HepG2 (cell line): Measurements from ENCODE around the gene CEBPG. TPM values are rescaled to one million over a fixed set of nuclear protein-coding genes. Genes with fewer than 3 reads are reported as not detected.

Experiments
- AGO2 ChIP-seq: fragments of 200-400 bp; formaldehyde crosslinking; optimal IDR thresholded peaks from 2 replicates; pipeline ENCODE3; 2017; ENCODE audit warnings: mild to moderate bottlenecking, low read depth, low read length, moderate library complexity
- FOXJ3 ChIP-seq: sonication (generic); formaldehyde crosslinking; IDR thresholded peaks from 2 replicates; pipeline ENCODE4 v1.4.0; 2020; ENCODE audit warnings: missing genetic modification reagents, mild to moderate bottlenecking, borderline replicate concordance
- HOXA9 ChIP-seq: sonication (generic); formaldehyde crosslinking; IDR thresholded peaks from 2 replicates; pipeline ENCODE4 v1.8.1; 2022; ENCODE audit warnings: missing genetic modification reagents, mild to moderate bottlenecking, moderate library complexity, borderline replicate concordance
- KAT7 ChIP-seq: IDR thresholded peaks from 2 replicates; pipeline ENCODE4 v1.6.1; 2018; ENCODE audit warnings: borderline replicate concordance, missing compliant biosample characterization
- KDM5A ChIP-seq: fragments of 200-600 bp; sonication (generic); IDR thresholded peaks from 2 replicates; pipeline ENCODE4 v1.7.0; 2018; ENCODE audit warnings: antibody characterized with exemption, mild to moderate bottlenecking, low read length, borderline replicate concordance
- RFXANK ChIP-seq: IDR thresholded peaks from 2 replicates; pipeline ENCODE4 v1.6.1; 2016
- RNF2 ChIP-seq: fragments of 450-650 bp; conservative IDR thresholded peaks from 2 replicates; pipeline ENCODE4 v1.6.1; 2016; ENCODE audit warnings: low read depth
- SKI ChIP-seq: fragments of 450-650 bp; IDR thresholded peaks from one replicate; pipeline ENCODE4 v1.6.1; 2018; ENCODE audit warnings: mild to moderate bottlenecking; ENCODE audit not compliant: partially characterized antibody
- SMARCE1 ChIP-seq: fragments of 450-650 bp; IDR thresholded peaks from 2 replicates; pipeline ENCODE4 v1.6.1; 2017; ENCODE audit warnings: borderline replicate concordance
- XBP1 ChIP-seq: sonication (generic); formaldehyde crosslinking; IDR thresholded peaks from 2 replicates; pipeline ENCODE4 v1.5.0; 2020; ENCODE audit warnings: missing genetic modification reagents
- ZNF234 ChIP-seq: sonication (generic); formaldehyde crosslinking; conservative IDR thresholded peaks from 2 replicates; pipeline ENCODE4 v1.5.1; 2020; ENCODE audit warnings: mild to moderate bottlenecking, missing genetic modification reagents
- ZNF256 ChIP-seq: sonication (generic); formaldehyde crosslinking; conservative IDR thresholded peaks from 2 replicates; pipeline ENCODE4 v1.4.0; 2020; ENCODE audit warnings: missing genetic modification reagents
- ZNF34 ChIP-seq: sonication (generic); formaldehyde crosslinking; IDR thresholded peaks from 2 replicates; pipeline ENCODE4 v1.4.0; 2020; ENCODE audit warnings: mild to moderate bottlenecking, missing genetic modification reagents, borderline replicate concordance
- ZNF350 ChIP-seq: sonication (generic); formaldehyde crosslinking; IDR thresholded peaks from 2 replicates; pipeline ENCODE4 v1.4.0; 2020; ENCODE audit warnings: mild to moderate bottlenecking, low read depth, missing genetic modification reagents, borderline replicate concordance
- ZNF501 ChIP-seq: sonication (generic); formaldehyde crosslinking; IDR thresholded peaks from 2 replicates; pipeline ENCODE4 v1.5.1; 2020; ENCODE audit warnings: mild to moderate bottlenecking, moderate library complexity, missing genetic modification reagents
- ZNF775 ChIP-seq: sonication (generic); formaldehyde crosslinking; IDR thresholded peaks from 2 replicates; pipeline ENCODE4 v1.4.0; 2020; ENCODE audit warnings: missing genetic modification reagents, mild to moderate bottlenecking, moderate library complexity, borderline replicate concordance
- ZNF776 ChIP-seq: sonication (generic); formaldehyde crosslinking; IDR thresholded peaks from 2 replicates; pipeline ENCODE4 v1.4.0; 2020; ENCODE audit warnings: mild to moderate bottlenecking, missing genetic modification reagents
- polyA plus RNA-seq, 8 experiments: library from polyadenylated mRNA; depleted of rRNA in 3 of 8; stranded (reverse) in 7 of 8; unstranded in 1 of 8; fragments of >200 nt; fragmentation: Illumina TruSeq in 4 of 8; extraction: Trizol in 4 of 8; gene quantifications; 2 replicates each; pipeline versions ENCODE4 v1.2.1 to v1.2.3, GENCODE V29; 2011 to 2016; ENCODE audit warnings: low read depth in 4 of 8, missing spikeins in 1 of 8, mixed read lengths in 1 of 8; ENCODE audit not compliant: insufficient read depth in 1 of 8
- total RNA-seq, 5 experiments: library from RNA; depleted of rRNA; stranded (reverse); fragments of >200 nt; fragmentation: Illumina TruSeq; extraction: Trizol; gene quantifications; 2 replicates each; pipeline ENCODE4 v1.2.3, GENCODE V29; 2016; ENCODE audit warnings: low read depth in 1 of 5
- TF ChIP-seq, protein P1 (sequence below): sonication (generic); formaldehyde crosslinking; IDR thresholded peaks from 2 replicates; pipeline ENCODE4 v1.4.0; 2020; ENCODE audit warnings: missing genetic modification reagents, borderline replicate concordance
- TF ChIP-seq, protein P2 (sequence below): sonication (generic); formaldehyde crosslinking; IDR thresholded peaks from 2 replicates; pipeline ENCODE4 v1.5.0; 2020; ENCODE audit warnings: missing genetic modification reagents
- TF ChIP-seq, protein P3 (sequence below): sonication (generic); formaldehyde crosslinking; IDR thresholded peaks from 2 replicates; pipeline ENCODE4 v1.8.1; 2023; ENCODE audit warnings: missing genetic modification reagents, mild to moderate bottlenecking, borderline replicate concordance
- TF ChIP-seq, protein P4 (sequence below): sonication (generic); formaldehyde crosslinking; IDR thresholded peaks from 2 replicates; pipeline ENCODE4 v1.9.0; 2022; ENCODE audit warnings: missing genetic modification reagents, mild to moderate bottlenecking, borderline replicate concordance
- TF ChIP-seq, protein P5 (sequence below): sonication (generic); IDR thresholded peaks from 2 replicates; pipeline ENCODE4 v1.6.1; 2016; ENCODE audit warnings: low read depth, borderline replicate concordance
- TF ChIP-seq, protein P6 (sequence below): sonication (generic); formaldehyde crosslinking; IDR thresholded peaks from 2 replicates; pipeline ENCODE4 v1.8.0; 2022; ENCODE audit warnings: missing genetic modification reagents, mild to moderate bottlenecking, inconsistent platforms, borderline replicate concordance

Gene CEBPG
- total and polyA plus RNA-seq, 2 of the 13 experiments (the other 11 are each of a cell fraction or from before 2014, with no cell fraction given): 25.7 to 34.3 TPM

DNA sequence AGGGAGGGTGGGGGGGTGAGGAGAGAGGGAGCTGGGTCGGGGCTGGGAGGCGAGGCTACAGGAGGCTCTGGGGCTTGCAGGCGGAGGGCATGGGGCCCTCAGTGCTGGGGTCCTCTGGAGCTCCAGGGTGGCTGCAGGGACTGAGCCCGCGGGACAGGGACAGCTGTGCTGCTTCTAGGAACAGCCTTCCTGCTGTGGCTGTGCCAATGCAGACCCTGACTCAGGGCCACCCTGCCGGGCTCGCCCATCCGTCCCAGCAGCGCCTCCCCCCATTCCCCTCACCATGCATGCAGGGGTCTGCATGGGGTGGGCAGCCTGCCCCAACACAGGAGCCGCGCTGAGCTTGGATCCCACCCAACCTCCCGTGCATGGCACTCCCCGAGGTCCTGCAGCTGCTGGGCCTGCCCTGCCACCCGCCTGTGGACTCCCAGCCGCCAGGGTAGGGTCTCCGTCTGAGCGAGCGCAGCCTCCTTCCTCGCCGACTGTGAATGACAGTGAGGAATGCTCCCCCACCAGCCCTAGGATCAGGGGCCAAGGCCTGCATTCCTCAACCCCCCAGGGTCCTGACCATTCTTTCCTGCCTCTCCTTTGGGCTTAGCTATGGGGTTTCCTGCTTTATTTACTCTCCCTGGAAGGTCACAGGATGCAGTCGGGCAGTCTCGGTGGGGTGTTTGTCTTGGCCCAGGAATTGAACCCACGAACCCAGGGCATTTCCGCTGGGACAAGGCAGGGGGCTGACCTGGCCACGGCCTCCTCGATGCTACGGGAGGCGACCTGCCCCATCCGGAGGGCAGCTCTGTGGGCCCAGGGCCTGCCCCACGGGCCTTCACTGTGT is 23.4 kb downstream of the CEBPG start (continued):
- TF ChIP-seq, protein P1, sequence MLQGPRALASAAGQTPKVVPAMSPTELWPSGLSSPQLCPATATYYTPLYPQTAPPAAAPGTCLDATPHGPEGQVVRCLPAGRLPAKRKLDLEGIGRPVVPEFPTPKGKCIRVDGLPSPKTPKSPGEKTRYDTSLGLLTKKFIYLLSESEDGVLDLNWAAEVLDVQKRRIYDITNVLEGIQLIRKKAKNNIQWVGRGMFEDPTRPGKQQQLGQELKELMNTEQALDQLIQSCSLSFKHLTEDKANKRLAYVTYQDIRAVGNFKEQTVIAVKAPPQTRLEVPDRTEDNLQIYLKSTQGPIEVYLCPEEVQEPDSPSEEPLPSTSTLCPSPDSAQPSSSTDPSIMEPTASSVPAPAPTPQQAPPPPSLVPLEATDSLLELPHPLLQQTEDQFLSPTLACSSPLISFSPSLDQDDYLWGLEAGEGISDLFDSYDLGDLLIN: no peak
- TF ChIP-seq, protein P2, sequence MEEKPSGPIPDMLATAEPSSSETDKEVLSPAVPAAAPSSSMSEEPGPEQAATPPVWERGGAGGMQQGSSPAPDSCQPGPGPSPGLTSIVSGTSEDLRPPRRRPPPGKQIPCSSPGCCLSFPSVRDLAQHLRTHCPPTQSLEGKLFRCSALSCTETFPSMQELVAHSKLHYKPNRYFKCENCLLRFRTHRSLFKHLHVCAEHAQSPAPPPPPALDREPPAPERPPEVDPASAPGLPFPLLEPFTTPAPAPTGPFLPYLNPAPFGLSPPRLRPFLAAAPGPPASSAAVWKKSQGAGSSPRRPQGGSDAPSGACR: peak; percentile 62; the same call in 1 of the 2 replicates
- no peak; the same call in 1 of the 2 replicates for TF ChIP-seq HOXA9 (CRISPR knock-in tag)
- TF ChIP-seq ZNF501: peak; percentile 43; the same call in 1 of the 2 replicates
- peak; percentile 90 for TF ChIP-seq SKI
- TF ChIP-seq, protein P3, sequence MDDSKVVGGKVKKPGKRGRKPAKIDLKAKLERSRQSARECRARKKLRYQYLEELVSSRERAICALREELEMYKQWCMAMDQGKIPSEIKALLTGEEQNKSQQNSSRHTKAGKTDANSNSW (CRISPR knock-in tag): no peak
- TF ChIP-seq ZNF234 (CRISPR knock-in tag): no peak
- TF ChIP-seq, protein P4, sequence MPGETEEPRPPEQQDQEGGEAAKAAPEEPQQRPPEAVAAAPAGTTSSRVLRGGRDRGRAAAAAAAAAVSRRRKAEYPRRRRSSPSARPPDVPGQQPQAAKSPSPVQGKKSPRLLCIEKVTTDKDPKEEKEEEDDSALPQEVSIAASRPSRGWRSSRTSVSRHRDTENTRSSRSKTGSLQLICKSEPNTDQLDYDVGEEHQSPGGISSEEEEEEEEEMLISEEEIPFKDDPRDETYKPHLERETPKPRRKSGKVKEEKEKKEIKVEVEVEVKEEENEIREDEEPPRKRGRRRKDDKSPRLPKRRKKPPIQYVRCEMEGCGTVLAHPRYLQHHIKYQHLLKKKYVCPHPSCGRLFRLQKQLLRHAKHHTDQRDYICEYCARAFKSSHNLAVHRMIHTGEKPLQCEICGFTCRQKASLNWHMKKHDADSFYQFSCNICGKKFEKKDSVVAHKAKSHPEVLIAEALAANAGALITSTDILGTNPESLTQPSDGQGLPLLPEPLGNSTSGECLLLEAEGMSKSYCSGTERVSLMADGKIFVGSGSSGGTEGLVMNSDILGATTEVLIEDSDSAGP (CRISPR knock-in tag): peak; percentile 82
- no peak for TF ChIP-seq SMARCE1
- no peak for TF ChIP-seq ZNF775 (CRISPR knock-in tag)
- no peak for TF ChIP-seq AGO2
- TF ChIP-seq XBP1 (CRISPR knock-in tag): no peak
- TF ChIP-seq RFXANK (CRISPR knock-in tag): no peak
- peak; percentile 1; the same call in 1 of the 2 replicates for TF ChIP-seq ZNF350
- no peak for TF ChIP-seq KDM5A
- TF ChIP-seq RNF2: no peak; the same call in 1 of the 2 replicates
- peak; percentile 89 for TF ChIP-seq FOXJ3 (CRISPR knock-in tag)
- no peak for TF ChIP-seq ZNF256 (CRISPR knock-in tag)
- peak; percentile 75 for TF ChIP-seq ZNF776
- TF ChIP-seq, protein P5, sequence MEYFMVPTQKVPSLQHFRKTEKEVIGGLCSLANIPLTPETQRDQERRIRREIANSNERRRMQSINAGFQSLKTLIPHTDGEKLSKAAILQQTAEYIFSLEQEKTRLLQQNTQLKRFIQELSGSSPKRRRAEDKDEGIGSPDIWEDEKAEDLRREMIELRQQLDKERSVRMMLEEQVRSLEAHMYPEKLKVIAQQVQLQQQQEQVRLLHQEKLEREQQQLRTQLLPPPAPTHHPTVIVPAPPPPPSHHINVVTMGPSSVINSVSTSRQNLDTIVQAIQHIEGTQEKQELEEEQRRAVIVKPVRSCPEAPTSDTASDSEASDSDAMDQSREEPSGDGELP: peak; percentile 82; the same call in 1 of the 2 replicates
- TF ChIP-seq, protein P6, sequence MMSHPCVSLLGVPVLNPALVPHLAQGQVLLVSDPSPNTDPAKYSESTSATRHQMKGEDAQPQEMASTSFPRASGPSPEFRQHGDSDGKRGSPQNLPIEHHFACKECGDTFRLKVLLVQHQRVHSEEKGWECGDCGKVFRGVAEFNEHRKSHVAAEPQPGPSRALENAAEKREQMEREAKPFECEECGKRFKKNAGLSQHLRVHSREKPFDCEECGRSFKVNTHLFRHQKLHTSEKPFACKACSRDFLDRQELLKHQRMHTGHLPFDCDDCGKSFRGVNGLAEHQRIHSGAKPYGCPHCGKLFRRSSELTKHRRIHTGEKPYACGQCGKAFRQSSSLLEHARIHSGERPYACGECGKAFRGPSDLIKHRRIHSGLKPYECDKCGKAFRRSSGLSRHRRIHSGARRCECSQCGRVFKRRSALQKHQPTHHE (CRISPR knock-in tag): peak; percentile 80; the same call in 1 of the 2 replicates
- TF ChIP-seq KAT7: no peak
- peak; percentile 85; the same call in 1 of the 2 replicates for TF ChIP-seq ZNF34 (CRISPR knock-in tag)
